ENCODE data around the gene THOC7. TPM values are rescaled to one million over a fixed set of nuclear protein-coding genes. Genes with fewer than 3 reads are reported as not detected.

Gene THOC7
- total RNA-seq, 3 donors from 2014 or later: 47.9 to 63.7 (median 57.3) TPM

- TF ChIP-seq CTCF (IDR thresholded peaks at IDR 0.05): no peak
- H3K4me1 ChIP-seq (ENCODE audit: low read depth): peaks cover 12% of the 10 kb centered on the region
- intact Hi-C loops (cut with DNase I, micrococcal nuclease): no loop called here
- no peaks in the 10 kb centered on the region for H3K9me3 ChIP-seq
- DNase-seq: no peak
- no peak overlapping the region for H3K4me3 ChIP-seq
- no peak for ATAC-seq
- H3K36me3 ChIP-seq (ENCODE audit: low read depth): no peaks in the 10 kb centered on the region
Observed at GRCh38 chr3:63877737-63878393, 14.3 kb upstream of the THOC7 start.

DNA sequence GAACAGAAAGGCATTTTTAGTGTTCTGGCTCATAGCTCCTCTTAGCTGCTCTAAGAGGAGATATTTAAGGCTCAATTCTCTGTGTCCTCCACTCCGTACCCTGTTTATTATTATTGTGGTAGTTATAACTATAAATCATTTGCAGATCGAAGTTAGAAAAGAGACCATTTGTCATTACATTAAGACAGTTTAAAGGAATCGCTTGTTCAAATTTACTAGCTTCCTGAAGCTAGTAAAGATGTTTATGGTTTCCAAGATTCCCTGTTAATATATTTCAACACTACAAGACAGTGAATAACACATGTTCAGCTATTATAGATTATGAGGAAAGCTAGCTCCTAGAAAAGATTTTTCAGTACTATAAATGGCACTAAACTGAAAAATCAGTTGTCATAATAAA, 12.7 kb upstream of the THOC7 start:
- no peaks in the 10 kb centered on the region for H3K36me3 ChIP-seq (ENCODE audit: low read depth)
- no peak overlapping the region for H3K4me3 ChIP-seq
- TF ChIP-seq CTCF (IDR thresholded peaks at IDR 0.05): no peak
- ATAC-seq (no peak), DNase-seq (no peak)
- no peaks in the 10 kb centered on the region for H3K9me3 ChIP-seq
- intact Hi-C loops (cut with DNase I, micrococcal nuclease): no loop called here
- H3K4me1 ChIP-seq (ENCODE audit: low read depth): peaks cover 12% of the 10 kb centered on the region

- H3K9me3 ChIP-seq: no peaks in the 10 kb centered on the region
- DNase-seq: no peak
- no peaks in the 10 kb centered on the region for H3K36me3 ChIP-seq (ENCODE audit: low read depth)
- no peak for TF ChIP-seq CTCF (IDR thresholded peaks at IDR 0.05)
- intact Hi-C loops (cut with DNase I, micrococcal nuclease): no loop called here
- ATAC-seq: no peak
- H3K4me1 ChIP-seq (ENCODE audit: low read depth): peaks cover 8% of the 10 kb centered on the region
- H3K4me3 ChIP-seq: no peak overlapping the region
Observed at GRCh38 chr3:63875510-63875909, 11.9 kb upstream of the THOC7 start.

DNA sequence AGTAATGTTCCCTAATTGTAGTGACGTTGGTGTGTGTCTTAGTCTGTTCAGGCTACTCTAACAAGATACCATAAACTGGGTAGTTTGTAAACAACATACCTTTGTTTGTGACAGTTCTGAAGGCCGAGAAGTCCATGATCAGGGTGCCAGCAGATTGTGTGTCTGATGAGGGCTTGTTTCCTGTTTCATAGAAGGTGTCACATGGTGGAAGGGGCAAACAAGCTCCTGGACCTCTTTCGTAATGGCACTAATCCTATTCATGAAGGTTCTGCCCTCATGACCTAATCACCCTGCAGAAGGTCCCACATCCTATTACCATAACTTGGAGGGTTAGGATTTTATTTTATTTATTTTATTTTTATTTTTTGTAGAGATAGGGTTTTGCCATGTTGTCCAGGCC, 11.2 kb upstream of the THOC7 start:
- Histone ChIP-seq H3K9me3 (no peaks in the 10 kb centered on the region), H3K36me3 (ENCODE audit: low read depth) (no peaks in the 10 kb centered on the region), H3K4me1 (ENCODE audit: low read depth) (peaks cover 3% of the 10 kb centered on the region), H3K4me3 (no peak overlapping the region)
- DNase-seq (no peak), ATAC-seq (no peak)
- intact Hi-C loops (cut with DNase I, micrococcal nuclease): no loop called here
- TF ChIP-seq CTCF (IDR thresholded peaks at IDR 0.05): no peak

DNA sequence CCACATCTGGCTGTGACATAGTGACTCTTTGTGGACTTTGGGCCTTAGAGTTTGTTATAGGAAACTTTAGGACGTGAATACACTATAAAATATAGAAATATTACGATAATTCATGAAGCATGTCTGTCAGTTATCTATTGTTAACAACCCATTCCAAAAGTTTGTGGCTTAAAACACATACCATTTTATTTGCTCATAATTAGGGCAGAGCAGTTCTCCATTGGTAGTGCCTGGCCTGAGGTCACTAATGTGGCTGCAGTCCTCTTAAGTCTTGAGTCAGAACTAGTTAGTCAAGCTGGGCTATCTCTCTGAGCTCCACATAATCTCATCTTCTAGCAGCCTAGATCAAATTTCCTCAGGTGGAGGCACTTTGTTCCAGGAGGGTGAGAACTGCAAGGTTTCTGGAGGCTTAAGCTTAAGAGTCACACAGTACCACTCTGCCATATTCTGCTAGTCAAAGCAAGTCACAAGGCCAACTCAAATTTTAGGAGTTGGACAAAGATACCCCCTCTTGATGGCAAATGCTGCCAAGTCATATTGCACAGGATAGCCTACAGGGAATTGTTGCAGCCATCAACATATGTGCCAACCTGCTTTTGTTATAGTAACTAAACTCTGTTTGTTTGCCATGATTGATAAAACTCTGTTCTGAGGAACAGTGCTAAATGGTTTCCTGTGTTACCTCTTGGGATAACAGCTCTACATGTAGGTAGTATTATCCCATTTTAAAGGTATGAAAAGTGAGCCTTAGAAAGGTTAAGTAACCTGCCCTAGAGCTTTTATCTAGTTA, 8.7 kb upstream of the THOC7 start:
- no peak for ATAC-seq
- H3K36me3 ChIP-seq (ENCODE audit: low read depth): no peaks in the 10 kb centered on the region
- TF ChIP-seq CTCF (IDR thresholded peaks at IDR 0.05): no peak
- H3K4me1 ChIP-seq (ENCODE audit: low read depth): no peaks in the 10 kb centered on the region
- intact Hi-C loops (cut with DNase I, micrococcal nuclease): no loop called here
- H3K4me3 ChIP-seq: no peak overlapping the region
- no peaks in the 10 kb centered on the region for H3K9me3 ChIP-seq
- DNase-seq: no peak
